ENCODE data around the gene EGFLAM.

GRCh38 chr5:38321978-38322377 is 63.6 kb downstream of the EGFLAM start:
- TF ChIP-seq CTCF (IDR thresholded peaks at IDR 0.05; ENCODE audit: low read length) (no peak), EZH2 (IDR thresholded peaks at IDR 0.05; ENCODE audit: borderline replicate concordance, low read length) (no peak)

Measured in OCI-LY1 (cell line).